Astrocyte (in vitro differentiated cells and primary cell): Measurements from ENCODE around the gene C17orf107.

Source experiments
- EZH2 ChIP-seq: IDR thresholded peaks from 2 replicates; pipeline ENCODE4 v1.6.1; 2012; ENCODE audit warnings: mild to moderate bottlenecking, low read length, inconsistent platforms; ENCODE audit not compliant: insufficient read depth
- TF ChIP-seq, protein P1 (sequence below): IDR thresholded peaks from 2 replicates; pipeline ENCODE4 v1.5.1; 2011; ENCODE audit warnings: low read depth, mild to moderate bottlenecking, inconsistent platforms, low read length, moderate library complexity; ENCODE audit not compliant: insufficient read depth

GRCh38 chr17:4901108-4901647 is 1.8 kb downstream of the C17orf107 start:
- TF ChIP-seq, protein P1, sequence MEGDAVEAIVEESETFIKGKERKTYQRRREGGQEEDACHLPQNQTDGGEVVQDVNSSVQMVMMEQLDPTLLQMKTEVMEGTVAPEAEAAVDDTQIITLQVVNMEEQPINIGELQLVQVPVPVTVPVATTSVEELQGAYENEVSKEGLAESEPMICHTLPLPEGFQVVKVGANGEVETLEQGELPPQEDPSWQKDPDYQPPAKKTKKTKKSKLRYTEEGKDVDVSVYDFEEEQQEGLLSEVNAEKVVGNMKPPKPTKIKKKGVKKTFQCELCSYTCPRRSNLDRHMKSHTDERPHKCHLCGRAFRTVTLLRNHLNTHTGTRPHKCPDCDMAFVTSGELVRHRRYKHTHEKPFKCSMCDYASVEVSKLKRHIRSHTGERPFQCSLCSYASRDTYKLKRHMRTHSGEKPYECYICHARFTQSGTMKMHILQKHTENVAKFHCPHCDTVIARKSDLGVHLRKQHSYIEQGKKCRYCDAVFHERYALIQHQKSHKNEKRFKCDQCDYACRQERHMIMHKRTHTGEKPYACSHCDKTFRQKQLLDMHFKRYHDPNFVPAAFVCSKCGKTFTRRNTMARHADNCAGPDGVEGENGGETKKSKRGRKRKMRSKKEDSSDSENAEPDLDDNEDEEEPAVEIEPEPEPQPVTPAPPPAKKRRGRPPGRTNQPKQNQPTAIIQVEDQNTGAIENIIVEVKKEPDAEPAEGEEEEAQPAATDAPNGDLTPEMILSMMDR = no peak
- TF ChIP-seq EZH2 = no peak
